NT2/D1 (cell line): ENCODE measurements around the gene SDK1.

Experiments
- SUZ12 ChIP-seq: IDR thresholded peaks from 2 replicates; pipeline ENCODE4 v1.6.1; 2011; ENCODE audit not compliant: insufficient read length, insufficient read depth; ENCODE audit errors: extremely low read depth
- YY1 ChIP-seq: IDR thresholded peaks from 2 replicates; pipeline ENCODE4 v1.6.1; 2011; ENCODE audit not compliant: insufficient read length, insufficient read depth

DNA sequence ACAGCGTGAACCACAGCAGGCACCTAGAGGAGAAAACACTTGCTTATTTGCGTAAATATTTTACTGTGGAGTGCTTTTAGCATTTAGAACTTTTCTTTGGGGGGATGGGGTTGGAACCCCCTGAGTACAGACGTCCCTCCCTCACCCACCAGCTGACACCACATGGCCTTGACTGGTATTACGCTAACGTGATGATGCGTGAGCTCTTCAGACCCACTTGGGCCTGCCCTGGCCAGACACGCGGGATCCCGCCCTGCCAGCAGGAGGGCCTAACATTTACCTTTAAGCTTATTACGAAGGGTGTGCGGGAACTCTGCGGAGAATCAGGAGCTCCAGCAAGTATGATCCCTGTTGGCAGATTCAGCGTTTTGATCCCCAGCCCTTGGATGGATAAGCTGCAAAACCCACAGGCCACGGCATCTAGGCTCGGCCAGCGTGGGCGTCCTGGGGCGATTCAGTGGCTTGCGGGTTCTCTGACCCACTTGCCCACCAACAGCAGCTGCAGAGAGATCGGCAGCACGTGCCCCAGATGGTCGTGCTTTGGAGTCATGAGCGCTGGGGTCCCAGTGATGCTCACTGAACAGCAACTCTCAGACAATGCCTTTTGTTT is 835.6 kb downstream of the SDK1 start:
- TF ChIP-seq SUZ12 (no peak), YY1 (no peak)
